Right lobe of liver (tissue), 4 donors: ENCODE data around the gene PEAK1.

Experiments
- POLR2A ChIP-seq: fragments of 450-650 bp; IDR thresholded peaks from one replicate; pipeline ENCODE4 v1.6.1; 2017; ENCODE audit warnings: antibody characterized with exemption, mild to moderate bottlenecking
- TF ChIP-seq, protein P1 (sequence below), 4 donors: fragments of 200-600 bp in 3 of 4; fragments of 450-650 bp in 1 of 4; IDR thresholded peaks; one replicate each; pipeline versions ENCODE4 v1.5.1 to v1.8.0; 2016 to 2022; ENCODE audit warnings: antibody characterized with exemption in 4 of 4, mild to moderate bottlenecking in 2 of 4
- donor health status: DM: no; HTN: no; CAD: no.
- donor health status: DM: no; HTN: no; CAD: no.
- donor health status: DM: no; HTN: yes; CAD: no.

GRCh38 chr15:77384589-77385359 is 35.1 kb downstream of the PEAK1 start:
- TF ChIP-seq, protein P1, sequence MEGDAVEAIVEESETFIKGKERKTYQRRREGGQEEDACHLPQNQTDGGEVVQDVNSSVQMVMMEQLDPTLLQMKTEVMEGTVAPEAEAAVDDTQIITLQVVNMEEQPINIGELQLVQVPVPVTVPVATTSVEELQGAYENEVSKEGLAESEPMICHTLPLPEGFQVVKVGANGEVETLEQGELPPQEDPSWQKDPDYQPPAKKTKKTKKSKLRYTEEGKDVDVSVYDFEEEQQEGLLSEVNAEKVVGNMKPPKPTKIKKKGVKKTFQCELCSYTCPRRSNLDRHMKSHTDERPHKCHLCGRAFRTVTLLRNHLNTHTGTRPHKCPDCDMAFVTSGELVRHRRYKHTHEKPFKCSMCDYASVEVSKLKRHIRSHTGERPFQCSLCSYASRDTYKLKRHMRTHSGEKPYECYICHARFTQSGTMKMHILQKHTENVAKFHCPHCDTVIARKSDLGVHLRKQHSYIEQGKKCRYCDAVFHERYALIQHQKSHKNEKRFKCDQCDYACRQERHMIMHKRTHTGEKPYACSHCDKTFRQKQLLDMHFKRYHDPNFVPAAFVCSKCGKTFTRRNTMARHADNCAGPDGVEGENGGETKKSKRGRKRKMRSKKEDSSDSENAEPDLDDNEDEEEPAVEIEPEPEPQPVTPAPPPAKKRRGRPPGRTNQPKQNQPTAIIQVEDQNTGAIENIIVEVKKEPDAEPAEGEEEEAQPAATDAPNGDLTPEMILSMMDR (IDR thresholded peaks at IDR 0.05), result no peak
- no peak for TF ChIP-seq POLR2A
